Left lung (tissue), 10 donors: ENCODE measurements around the gene EIF2B5. TPM values are rescaled to one million over a fixed set of nuclear protein-coding genes. Genes with fewer than 3 reads are reported as not detected.
A peak's percentile ranks its signal among the peaks of the same experiment; 100 is the strongest.
"Not testable (repeated sequence)": the region's sequence is repeated elsewhere in the genome, so short reads cannot be mapped to it uniquely, and the experiment has no call there.

ENCODE experiments used
- ATAC-seq: fragments of 200-7000 bp; cut with Tn5 transposase; one replicate; pipeline ENCODE4 v1.9.1; 2020; ENCODE audit warnings: moderate library complexity
- DNase-seq, 4 donors: peaks; one replicate each; pipeline ENCODE4 v3.0.0-alpha.2; 2013 to 2020
- H3K27ac ChIP-seq, 2 donors: fragments of 200-600 bp; sonication (generic) in 1 of 2; one replicate each; pipeline versions ENCODE4 v1.5.0 to v1.8.0; 2020 to 2021
- H3K27me3 ChIP-seq, 2 donors: fragments of 200-600 bp; sonication (generic) in 1 of 2; one replicate each; pipeline versions ENCODE4 v1.5.0 to v1.8.0; 2020 to 2021
- H3K36me3 ChIP-seq, 2 donors: fragments of 200-600 bp; sonication (generic) in 1 of 2; one replicate each; pipeline versions ENCODE4 v1.5.0 to v1.8.0; 2020 to 2021
- H3K4me1 ChIP-seq, 2 donors: fragments of 200-600 bp; one replicate each; pipeline ENCODE4 v1.8.0; 2021
- H3K4me3 ChIP-seq, 2 donors: fragments of 200-600 bp; sonication (generic) in 1 of 2; one replicate each; pipeline versions ENCODE4 v1.5.0 to v1.8.0; 2020 to 2021; ENCODE audit warnings: mild to moderate bottlenecking in 1 of 2
- H3K9me3 ChIP-seq, 2 donors: fragments of 200-600 bp; sonication (generic) in 1 of 2; one replicate each; pipeline versions ENCODE4 v1.5.0 to v1.8.0; 2020 to 2021
- CTCF ChIP-seq, 2 donors: fragments of 200-600 bp; sonication (generic) in 1 of 2; IDR thresholded peaks; one replicate each; pipeline versions ENCODE4 v1.5.0 to v1.8.0; 2021; ENCODE audit warnings: antibody characterized with exemption in 2 of 2
- intact Hi-C, 2 donors: fragments of 100-400 bp; cut with DNase I; formaldehyde crosslinking; loops; one replicate each; pipeline versions ENCODE4 v1.11.2 to v1.14.2; 2022
- polyA plus RNA-seq, 6 donors: library from polyadenylated mRNA; unstranded; fragments of 120-200 nt; gene quantifications; one replicate each; pipeline ENCODE4 v1.2.1, GENCODE V29; 2013; ENCODE audit not compliant: insufficient read length in 6 of 6
- total RNA-seq, 2 donors: library from RNA; stranded (reverse); fragmentation: NEBNext Ultra II Directional; extraction: Animal tissue kit (Norgen Biotek cat#: 25700); gene quantifications; one replicate each; pipeline ENCODE4 v1.2.1, GENCODE V29; 2021
- donor health status: DM: no; HTN: yes; CAD: no.
- donor health status: DM: no; HTN: no; CAD: no.

The EIF2B5 gene
- total and polyA plus RNA-seq, 8 donors: 32.2 to 66.3 (median 56.7) TPM

- Histone ChIP-seq H3K4me1 (peaks cover 38 to 66% of the 10 kb centered on the region in 2 donors), H3K27me3 (no peaks in the 10 kb centered on the region), H3K4me3 (peak overlapping the region in 1 of 2 donors; percentile 92), H3K27ac (peak overlapping the region in 1 of 2 donors; percentile 28), H3K9me3 (no peaks in the 10 kb centered on the region), H3K36me3 (peaks cover 0 to 10% of the 10 kb centered on the region in 2 donors)
- ATAC-seq (no peak), DNase-seq (no peak)
- TF ChIP-seq CTCF (IDR thresholded peaks at IDR 0.05): no peak
- intact Hi-C loops: no loop called here
Observed at GRCh38 chr3:184158404-184158803, 23.2 kb downstream of the EIF2B5 start.

GRCh38 chr3:184160456-184160855, 25.3 kb downstream of the EIF2B5 start:
- H3K4me3 ChIP-seq: no peak overlapping the region
- H3K4me1 ChIP-seq: peaks cover 33 to 57% of the 10 kb centered on the region in 2 donors
- no peaks in the 10 kb centered on the region for H3K27me3 ChIP-seq
- peak overlapping the region; percentile 33 to 59 for H3K27ac ChIP-seq
- no peaks in the 10 kb centered on the region for H3K9me3 ChIP-seq
- intact Hi-C loops: no loop called here
- no peak for TF ChIP-seq CTCF (IDR thresholded peaks at IDR 0.05)
- ATAC-seq (peak; percentile 47), DNase-seq (peak in 1 of 4 donors; percentile 33)
- H3K36me3 ChIP-seq: peaks cover 0 to 30% of the 10 kb centered on the region in 2 donors

GRCh38 chr3:184162571-184163070, 27.5 kb downstream of the EIF2B5 start:
- H3K4me3 ChIP-seq, H3K27ac ChIP-seq, ATAC-seq, H3K27me3 ChIP-seq, H3K9me3 ChIP-seq, intact Hi-C loops, DNase-seq: not testable (repeated sequence)
- Histone ChIP-seq H3K4me1 (peaks cover 24 to 40% of the 10 kb centered on the region in 2 donors), H3K36me3 (peaks cover 0 to 52% of the 10 kb centered on the region in 2 donors)

- H3K4me3 ChIP-seq: no peak overlapping the region
- no peak overlapping the region for H3K27ac ChIP-seq
- H3K36me3 ChIP-seq: peaks cover 0 to 74% of the 10 kb centered on the region in 2 donors
- peaks cover 13 to 24% of the 10 kb centered on the region in 2 donors for H3K4me1 ChIP-seq
- DNase-seq: no peak
- ATAC-seq: no peak
- no peaks in the 10 kb centered on the region for H3K9me3 ChIP-seq
- no peaks in the 10 kb centered on the region for H3K27me3 ChIP-seq
- TF ChIP-seq CTCF (IDR thresholded peaks at IDR 0.05): no peak
- intact Hi-C loops: no loop called here
Observed at GRCh38 chr3:184164648-184165330, 29.6 kb downstream of the EIF2B5 start.

- DNase-seq: no peak
- ATAC-seq: no peak
- Histone ChIP-seq H3K4me3 (no peak overlapping the region), H3K27me3 (no peaks in the 10 kb centered on the region), H3K36me3 (peaks cover 0 to 81% of the 10 kb centered on the region in 2 donors), H3K9me3 (no peaks in the 10 kb centered on the region), H3K4me1 (peaks cover 7 to 16% of the 10 kb centered on the region in 2 donors), H3K27ac (no peak overlapping the region)
- no peak for TF ChIP-seq CTCF (IDR thresholded peaks at IDR 0.05)
- intact Hi-C loops: no loop called here
Observed at GRCh38 chr3:184165543-184165942, 30.4 kb downstream of the EIF2B5 start.
